Measurements from ENCODE around the gene AP2A1.

Gene AP2A1

DNA sequence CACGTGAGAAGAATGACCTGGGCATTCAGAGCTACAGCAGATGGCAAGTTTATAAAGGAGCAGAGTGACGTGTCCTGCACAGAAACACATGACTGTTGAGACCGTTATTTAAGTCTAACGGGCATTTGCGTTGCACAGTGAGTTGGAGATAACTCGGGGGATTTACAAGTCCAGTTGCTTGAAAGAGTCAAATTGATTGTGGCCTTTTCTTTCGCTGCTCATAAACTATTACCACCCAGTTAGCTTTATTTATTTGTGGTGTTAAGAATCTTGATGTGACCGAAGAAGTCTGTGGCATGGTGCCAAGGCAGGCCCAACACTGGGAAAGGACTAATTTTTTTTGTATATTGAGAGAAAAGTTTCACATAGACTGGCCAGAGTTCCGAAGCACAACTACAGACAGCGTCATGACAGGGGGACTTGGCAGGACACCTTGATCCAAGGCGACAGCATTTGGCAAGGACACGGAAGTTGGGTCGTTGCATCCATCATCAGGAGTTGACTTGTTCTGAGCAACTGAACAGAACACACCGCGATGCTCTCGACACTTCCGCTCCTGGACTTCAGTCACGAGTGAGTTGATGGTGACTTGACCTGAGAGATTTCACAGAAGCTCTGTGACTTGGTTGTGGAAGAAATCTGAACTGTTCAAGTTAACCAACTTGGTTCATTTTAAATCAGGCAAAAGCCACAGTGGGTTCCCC is 72.2 kb downstream of the AP2A1 start:
- Histone ChIP-seq H3K4ac (ENCODE audit: low read depth, low read length) (no peak overlapping the region), H3K4me3 (ENCODE audit: low read length) (no peak overlapping the region), H3K4me1 (ENCODE audit: control insufficient read depth, low read depth, low read length) (no peaks in the 10 kb centered on the region), H3K56ac (ENCODE audit: low read length) (no peak overlapping the region), H3K27me3 (ENCODE audit: insufficient read depth, low read length, poor library complexity) (no peaks in the 10 kb centered on the region), H3K23ac (ENCODE audit: low read length) (no peak overlapping the region), H4K5ac (ENCODE audit: low read length) (no peak overlapping the region), H3K18ac (ENCODE audit: low read length) (no peak overlapping the region), H2BK5ac (ENCODE audit: low read length) (no peak overlapping the region), H3K9ac (ENCODE audit: low read length) (no peak overlapping the region), H3K27ac (ENCODE audit: low read depth, low read length) (no peak overlapping the region), H2AK5ac (ENCODE audit: low read length) (no peak overlapping the region), H3K79me2 (ENCODE audit: control insufficient read depth, insufficient read depth, low read length) (no peaks in the 10 kb centered on the region), H3K36me3 (ENCODE audit: control insufficient read depth, insufficient read depth, low read length) (no peaks in the 10 kb centered on the region), H2BK120ac (ENCODE audit: low read depth, low read length) (no peak overlapping the region), H2BK15ac (replicated peaks; ENCODE audit: low read depth) (no peak overlapping the region), H3K4me2 (ENCODE audit: low read length) (no peak overlapping the region), H3K79me1 (ENCODE audit: low read length) (no peaks in the 10 kb centered on the region), H4K8ac (ENCODE audit: low read depth, low read length) (no peak overlapping the region)
- no peak for DNase-seq
- WGBS (ENCODE audit: extremely low coverage, insufficient coverage, low lambda C conversion rate): no CpG with 5 or more reads among the region's 18 CpGs

GRCh38 chr19:49839713-49840112 is 72.9 kb downstream of the AP2A1 start:
- Histone ChIP-seq H3K23ac (ENCODE audit: low read length) (no peak overlapping the region), H3K79me2 (ENCODE audit: control insufficient read depth, insufficient read depth, low read length) (no peaks in the 10 kb centered on the region), H2BK120ac (ENCODE audit: low read depth, low read length) (no peak overlapping the region), H2AK5ac (ENCODE audit: low read length) (no peak overlapping the region), H3K4me2 (ENCODE audit: low read length) (no peak overlapping the region), H3K4ac (ENCODE audit: low read depth, low read length) (no peak overlapping the region), H4K5ac (ENCODE audit: low read length) (no peak overlapping the region), H3K27ac (ENCODE audit: low read depth, low read length) (no peak overlapping the region), H2BK5ac (ENCODE audit: low read length) (no peak overlapping the region), H3K79me1 (ENCODE audit: low read length) (no peaks in the 10 kb centered on the region), H3K27me3 (ENCODE audit: insufficient read depth, low read length, poor library complexity) (no peaks in the 10 kb centered on the region), H3K9ac (ENCODE audit: low read length) (no peak overlapping the region), H3K4me1 (ENCODE audit: control insufficient read depth, low read depth, low read length) (no peaks in the 10 kb centered on the region), H2BK15ac (replicated peaks; ENCODE audit: low read depth) (no peak overlapping the region), H3K18ac (ENCODE audit: low read length) (no peak overlapping the region), H4K8ac (ENCODE audit: low read depth, low read length) (no peak overlapping the region), H3K36me3 (ENCODE audit: control insufficient read depth, insufficient read depth, low read length) (no peaks in the 10 kb centered on the region), H3K56ac (ENCODE audit: low read length) (no peak overlapping the region), H3K4me3 (ENCODE audit: low read length) (no peak overlapping the region)
- no CpG with 5 or more reads among the region's 11 CpGs for WGBS (ENCODE audit: extremely low coverage, insufficient coverage, low lambda C conversion rate)
- no peak for DNase-seq

DNA sequence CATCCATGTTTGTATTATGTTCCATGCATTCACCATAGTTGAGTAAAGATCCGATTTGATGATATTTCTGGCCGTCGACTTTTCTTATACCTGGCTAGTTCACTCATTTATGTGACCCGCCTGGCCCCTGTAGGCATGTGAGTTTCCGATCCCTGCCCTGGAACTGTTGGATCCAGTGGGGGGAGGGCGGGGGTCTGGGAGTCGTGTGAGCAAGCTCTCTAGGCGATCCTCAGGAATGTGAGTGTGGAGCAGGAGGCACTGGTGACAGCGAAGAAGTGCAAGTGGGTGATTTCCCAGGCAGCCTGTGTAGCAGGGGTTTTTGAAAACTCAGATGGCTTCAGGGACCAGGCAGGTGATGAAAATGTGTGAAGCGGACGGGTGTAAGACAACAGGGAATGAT is 73.5 kb downstream of the AP2A1 start:
- no peaks in the 10 kb centered on the region for H3K36me3 ChIP-seq (ENCODE audit: control insufficient read depth, insufficient read depth, low read length)
- no peak for DNase-seq
- no peaks in the 10 kb centered on the region for H3K79me2 ChIP-seq (ENCODE audit: control insufficient read depth, insufficient read depth, low read length)
- no peak overlapping the region for H3K4me2 ChIP-seq (ENCODE audit: low read length)
- no peak overlapping the region for H4K5ac ChIP-seq (ENCODE audit: low read length)
- no peaks in the 10 kb centered on the region for H3K27me3 ChIP-seq (ENCODE audit: insufficient read depth, low read length, poor library complexity)
- H3K23ac ChIP-seq (ENCODE audit: low read length): no peak overlapping the region
- no peak overlapping the region for H3K18ac ChIP-seq (ENCODE audit: low read length)
- H2AK5ac ChIP-seq (ENCODE audit: low read length): no peak overlapping the region
- no peak overlapping the region for H4K8ac ChIP-seq (ENCODE audit: low read depth, low read length)
- H2BK5ac ChIP-seq (ENCODE audit: low read length): no peak overlapping the region
- H3K9ac ChIP-seq (ENCODE audit: low read length): no peak overlapping the region
- H3K4ac ChIP-seq (ENCODE audit: low read depth, low read length): no peak overlapping the region
- no peak overlapping the region for H2BK15ac ChIP-seq (replicated peaks; ENCODE audit: low read depth)
- H3K56ac ChIP-seq (ENCODE audit: low read length): no peak overlapping the region
- H3K27ac ChIP-seq (ENCODE audit: low read depth, low read length): no peak overlapping the region
- no peaks in the 10 kb centered on the region for H3K4me1 ChIP-seq (ENCODE audit: control insufficient read depth, low read depth, low read length)
- no peak overlapping the region for H3K4me3 ChIP-seq (ENCODE audit: low read length)
- no peak overlapping the region for H2BK120ac ChIP-seq (ENCODE audit: low read depth, low read length)
- WGBS (ENCODE audit: extremely low coverage, insufficient coverage, low lambda C conversion rate): no CpG with 5 or more reads among the region's 11 CpGs
- H3K79me1 ChIP-seq (ENCODE audit: low read length): no peaks in the 10 kb centered on the region

DNA sequence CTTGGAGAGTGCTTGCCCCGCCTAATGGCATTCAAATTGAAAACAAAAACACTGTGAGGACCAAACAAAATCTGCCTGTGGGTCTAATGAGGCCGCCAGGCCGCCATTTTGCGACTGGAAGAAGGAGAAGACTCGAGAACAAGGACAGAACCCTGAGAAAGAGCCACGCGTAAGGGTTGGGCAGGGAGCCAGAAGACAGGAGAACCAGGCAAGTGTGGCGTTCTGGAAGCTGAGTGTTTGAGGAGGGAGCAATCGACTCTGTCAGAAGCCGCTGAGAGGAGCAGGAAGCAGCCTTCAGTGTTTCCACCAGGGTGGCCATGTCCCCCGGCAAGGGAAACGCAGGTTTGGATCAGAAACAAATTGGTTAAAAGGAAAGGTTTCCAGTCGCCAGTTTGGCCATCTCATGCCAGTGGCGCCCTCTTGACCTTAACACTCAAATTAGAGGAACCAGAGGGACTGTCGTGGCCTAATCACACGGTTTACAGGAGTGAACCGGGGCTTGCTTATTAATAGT is 74.0 kb downstream of the AP2A1 start:
- Histone ChIP-seq H3K56ac (ENCODE audit: low read length) (no peak overlapping the region), H4K5ac (ENCODE audit: low read length) (no peak overlapping the region), H2BK5ac (ENCODE audit: low read length) (no peak overlapping the region), H3K27me3 (ENCODE audit: insufficient read depth, low read length, poor library complexity) (no peaks in the 10 kb centered on the region), H3K27ac (ENCODE audit: low read depth, low read length) (no peak overlapping the region), H2AK5ac (ENCODE audit: low read length) (no peak overlapping the region), H3K4ac (ENCODE audit: low read depth, low read length) (no peak overlapping the region), H3K79me1 (ENCODE audit: low read length) (no peaks in the 10 kb centered on the region), H3K4me3 (ENCODE audit: low read length) (no peak overlapping the region), H2BK15ac (replicated peaks; ENCODE audit: low read depth) (no peak overlapping the region), H3K23ac (ENCODE audit: low read length) (no peak overlapping the region), H3K18ac (ENCODE audit: low read length) (no peak overlapping the region), H3K36me3 (ENCODE audit: control insufficient read depth, insufficient read depth, low read length) (no peaks in the 10 kb centered on the region), H3K4me1 (ENCODE audit: control insufficient read depth, low read depth, low read length) (no peaks in the 10 kb centered on the region), H4K8ac (ENCODE audit: low read depth, low read length) (no peak overlapping the region), H3K79me2 (ENCODE audit: control insufficient read depth, insufficient read depth, low read length) (no peaks in the 10 kb centered on the region), H2BK120ac (ENCODE audit: low read depth, low read length) (no peak overlapping the region), H3K4me2 (ENCODE audit: low read length) (no peak overlapping the region), H3K9ac (ENCODE audit: low read length) (no peak overlapping the region)
- DNase-seq: no peak
- WGBS (ENCODE audit: extremely low coverage, insufficient coverage, low lambda C conversion rate): no CpG with 5 or more reads among the region's 17 CpGs

GRCh38 chr19:49843265-49843664 is 76.5 kb downstream of the AP2A1 start:
- H4K8ac ChIP-seq (ENCODE audit: low read depth, low read length): no peak overlapping the region
- no peak overlapping the region for H3K56ac ChIP-seq (ENCODE audit: low read length)
- H3K79me2 ChIP-seq (ENCODE audit: control insufficient read depth, insufficient read depth, low read length): no peaks in the 10 kb centered on the region
- no peaks in the 10 kb centered on the region for H3K27me3 ChIP-seq (ENCODE audit: insufficient read depth, low read length, poor library complexity)
- no peaks in the 10 kb centered on the region for H3K4me1 ChIP-seq (ENCODE audit: control insufficient read depth, low read depth, low read length)
- no peak overlapping the region for H3K23ac ChIP-seq (ENCODE audit: low read length)
- no peak overlapping the region for H3K9ac ChIP-seq (ENCODE audit: low read length)
- H2BK15ac ChIP-seq (replicated peaks; ENCODE audit: low read depth): no peak overlapping the region
- H3K79me1 ChIP-seq (ENCODE audit: low read length): no peaks in the 10 kb centered on the region
- H2BK5ac ChIP-seq (ENCODE audit: low read length): no peak overlapping the region
- no peaks in the 10 kb centered on the region for H3K36me3 ChIP-seq (ENCODE audit: control insufficient read depth, insufficient read depth, low read length)
- no peak overlapping the region for H3K27ac ChIP-seq (ENCODE audit: low read depth, low read length)
- H2BK120ac ChIP-seq (ENCODE audit: low read depth, low read length): no peak overlapping the region
- H2AK5ac ChIP-seq (ENCODE audit: low read length): no peak overlapping the region
- no peak for DNase-seq
- H3K4me2 ChIP-seq (ENCODE audit: low read length): no peak overlapping the region
- H3K4ac ChIP-seq (ENCODE audit: low read depth, low read length): no peak overlapping the region
- WGBS (ENCODE audit: extremely low coverage, insufficient coverage, low lambda C conversion rate): no CpG with 5 or more reads among the region's 3 CpGs
- no peak overlapping the region for H4K5ac ChIP-seq (ENCODE audit: low read length)
- H3K4me3 ChIP-seq (ENCODE audit: low read length): no peak overlapping the region
- H3K18ac ChIP-seq (ENCODE audit: low read length): no peak overlapping the region
